Measurements from ENCODE around the gene GPR137. TPM values are rescaled to one million over a fixed set of nuclear protein-coding genes. Genes with fewer than 3 reads are reported as not detected.

Gene GPR137
- total and polyA plus RNA-seq, 9 of the 15 experiments (the other 6 are each of a cell fraction or from before 2014, with no cell fraction given): 0.32 to 26.7 (median 10.7) TPM

GRCh38 chr11:64268893-64269539 is 16.6 kb upstream of the GPR137 start (continued):
- TF ChIP-seq ZNF175 (CRISPR knock-in tag; IDR thresholded peaks at IDR 0.05; ENCODE audit: low read depth) (peak; percentile 26; the same call in 1 of the 2 replicates), ZSCAN29 (IDR thresholded peaks at IDR 0.05) (no peak), TAF15 (IDR thresholded peaks at IDR 0.05; ENCODE audit: low read depth, low read length) (no peak), RBM25 (IDR thresholded peaks at IDR 0.05; ENCODE audit: low read depth, low read length, severe bottlenecking) (no peak), ETS1 (conservative IDR thresholded peaks at IDR 0.05; ENCODE audit: control insufficient read depth, low read depth, low read length) (no peak), IFI16 (CRISPR knock-in tag; IDR thresholded peaks at IDR 0.05) (no peak), SRSF1 (IDR thresholded peaks at IDR 0.05; ENCODE audit: low read depth, low read length) (no peak), CREB5 (CRISPR knock-in tag; IDR thresholded peaks at IDR 0.05) (0 out of 2 replicates have a peak, but pooled peaks have one; percentile 15), ILF3 (IDR thresholded peaks at IDR 0.05; ENCODE audit: borderline replicate concordance) (peak; percentile 25; the same call in 1 of the 2 replicates), THRB (CRISPR knock-in tag; conservative IDR thresholded peaks at IDR 0.05) (peak; percentile 63; the same call in 1 of the 2 replicates), POU5F1 (IDR thresholded peaks at IDR 0.05; ENCODE audit: borderline replicate concordance, low read depth, low read length, partially characterized antibody) (no peak), RB1 (IDR thresholded peaks at IDR 0.05; ENCODE audit: low read depth) (no peak; the same call in 1 of the 2 replicates), E4F1 (CRISPR knock-in tag; IDR thresholded peaks at IDR 0.05; ENCODE audit: borderline replicate concordance) (no peak), ZNF699 (CRISPR knock-in tag; IDR thresholded peaks at IDR 0.05; ENCODE audit: insufficient replicate concordance) (no peak), NBN (IDR thresholded peaks at IDR 0.05; ENCODE audit: low read depth) (0 out of 2 replicates have a peak, but pooled peaks have one; percentile 49), SIN3A (IDR thresholded peaks at IDR 0.05; ENCODE audit: borderline replicate concordance in 2 of 2, control insufficient read depth in 1 of 2, low read depth in 2 of 2, low read length in 2 of 2) (no peak), NUFIP1 (IDR thresholded peaks at IDR 0.05; ENCODE audit: partially characterized antibody) (no peak), ETV6 (IDR thresholded peaks at IDR 0.05; ENCODE audit: borderline replicate concordance in 1 of 2, low read depth in 2 of 2, low read length in 1 of 2) (no peak; a peak in 1 of 4 replicates), ETV6 (CRISPR knock-in tag; IDR thresholded peaks at IDR 0.05; ENCODE audit: borderline replicate concordance) (no peak)
